ENCODE data around the gene ELL2.
A peak's percentile ranks its signal among the peaks of the same experiment; 100 is the strongest.

The ELL2 gene

GRCh38 chr5:95858661-95859595 lies 102.7 kb downstream of the ELL2 start:
- no peak overlapping the region for H3K9ac ChIP-seq
- H3K4me3 ChIP-seq (ENCODE audit: low read depth, low read length): no peak overlapping the region
- peak overlapping the region; percentile 37 for H3K4me2 ChIP-seq (ENCODE audit: low read length)
- H3K4me1 ChIP-seq: peaks cover 35% of the 10 kb centered on the region
- H3K9me3 ChIP-seq (ENCODE audit: control insufficient read depth, low read length): no peaks in the 10 kb centered on the region
- no peaks in the 10 kb centered on the region for H3K79me2 ChIP-seq
- H3K36me3 ChIP-seq (ENCODE audit: control insufficient read depth, insufficient read depth, low read length): no peaks in the 10 kb centered on the region
- H2AFZ ChIP-seq: peak overlapping the region; percentile 83
- peak; percentile 100 for TF ChIP-seq CTCF (IDR thresholded peaks at IDR 0.05)
- H3K27me3 ChIP-seq (ENCODE audit: control insufficient read depth, insufficient read depth, low read length): no peaks in the 10 kb centered on the region
- H3K27ac ChIP-seq: peak overlapping the region; percentile 43

DNA sequence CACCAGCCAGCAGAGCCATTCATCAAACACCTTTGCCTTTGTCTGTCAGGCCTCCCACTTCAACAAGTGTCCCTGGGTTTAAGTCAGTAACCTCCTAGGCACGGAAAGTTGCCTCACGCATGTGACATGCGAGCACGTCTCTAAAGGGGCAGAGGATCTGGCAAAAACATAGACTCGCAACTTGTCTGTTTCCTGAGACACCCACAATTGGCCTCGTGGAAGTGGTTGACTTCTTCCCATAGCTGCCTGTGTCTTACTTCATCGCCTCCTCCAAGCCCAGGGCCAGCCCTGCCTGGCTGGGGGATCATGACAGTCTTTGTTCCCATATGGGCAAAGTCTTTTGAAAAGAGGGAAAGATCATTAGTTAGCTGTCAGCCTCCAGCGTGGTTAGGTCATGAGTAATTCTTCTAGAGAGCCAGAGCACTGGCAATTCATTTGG lies 103.6 kb downstream of the ELL2 start:
- Histone ChIP-seq H3K4me1 (peaks cover 31% of the 10 kb centered on the region), H2AFZ (no peak overlapping the region), H3K9ac (no peak overlapping the region), H3K36me3 (ENCODE audit: control insufficient read depth, insufficient read depth, low read length) (no peaks in the 10 kb centered on the region), H3K79me2 (no peaks in the 10 kb centered on the region), H3K9me3 (ENCODE audit: control insufficient read depth, low read length) (no peaks in the 10 kb centered on the region), H3K4me2 (ENCODE audit: low read length) (no peak overlapping the region), H3K4me3 (ENCODE audit: low read depth, low read length) (no peak overlapping the region), H3K27ac (peak overlapping the region; percentile 43), H3K27me3 (ENCODE audit: control insufficient read depth, insufficient read depth, low read length) (no peaks in the 10 kb centered on the region)
- no peak for TF ChIP-seq CTCF (IDR thresholded peaks at IDR 0.05)

DNA sequence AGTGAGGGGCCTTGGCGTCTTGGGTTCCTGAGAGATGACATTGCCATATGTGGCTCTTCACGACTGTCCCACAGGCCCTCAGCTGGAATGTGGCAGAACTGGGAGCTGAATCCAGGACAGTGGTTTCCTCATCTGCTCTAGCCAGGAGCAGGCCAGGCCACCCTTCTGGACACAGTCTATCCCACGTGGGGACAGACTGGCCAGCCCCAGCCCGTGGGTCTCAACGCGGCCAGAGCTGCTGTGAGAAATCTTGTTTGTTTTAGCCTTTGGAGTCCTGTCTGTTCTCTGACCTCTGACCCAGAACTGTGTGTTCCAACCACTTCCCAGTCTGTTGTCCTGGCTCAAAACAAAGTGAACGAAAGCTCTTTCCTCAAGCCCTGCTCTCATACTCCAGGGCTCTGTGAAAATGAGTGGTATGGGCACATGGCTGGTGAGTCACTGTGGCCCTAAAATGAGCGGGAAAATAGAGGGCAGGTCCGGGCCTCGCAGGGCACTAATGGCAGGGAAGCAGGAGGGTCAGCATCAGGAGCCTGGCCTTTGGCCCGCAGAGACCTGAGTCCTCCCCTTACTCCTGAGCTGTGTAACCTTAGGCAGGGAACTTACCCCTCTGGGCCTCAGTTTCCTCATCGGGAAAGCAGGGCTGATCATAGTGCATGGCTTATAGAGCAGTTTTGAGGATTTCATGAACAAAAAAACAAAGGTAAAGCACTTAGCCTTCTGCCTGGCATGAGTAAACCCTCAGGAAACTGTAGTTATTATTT lies 104.3 kb downstream of the ELL2 start:
- Histone ChIP-seq H3K4me1 (peaks cover 24% of the 10 kb centered on the region), H3K9me3 (ENCODE audit: control insufficient read depth, low read length) (no peaks in the 10 kb centered on the region), H3K4me3 (ENCODE audit: low read depth, low read length) (no peak overlapping the region), H3K9ac (no peak overlapping the region), H3K27ac (peak overlapping the region; percentile 43), H3K36me3 (ENCODE audit: control insufficient read depth, insufficient read depth, low read length) (no peaks in the 10 kb centered on the region), H3K27me3 (ENCODE audit: control insufficient read depth, insufficient read depth, low read length) (no peaks in the 10 kb centered on the region), H2AFZ (no peak overlapping the region), H3K4me2 (ENCODE audit: low read length) (no peak overlapping the region), H3K79me2 (no peaks in the 10 kb centered on the region)
- no peak for TF ChIP-seq CTCF (IDR thresholded peaks at IDR 0.05)

- peaks cover 16% of the 10 kb centered on the region for H3K4me1 ChIP-seq
- no peak overlapping the region for H3K9ac ChIP-seq
Measured at GRCh38 chr5:95856501-95856981, 105.1 kb downstream of the ELL2 start.

More at GRCh38 chr5:95856501-95856981, 105.1 kb downstream of the ELL2 start:
- H3K27ac ChIP-seq: no peak overlapping the region
- no peak overlapping the region for H2AFZ ChIP-seq
- H3K27me3 ChIP-seq (ENCODE audit: control insufficient read depth, insufficient read depth, low read length): no peaks in the 10 kb centered on the region
- H3K79me2 ChIP-seq: no peaks in the 10 kb centered on the region
- no peaks in the 10 kb centered on the region for H3K9me3 ChIP-seq (ENCODE audit: control insufficient read depth, low read length)
- H3K4me3 ChIP-seq (ENCODE audit: low read depth, low read length): no peak overlapping the region
- no peak overlapping the region for H3K4me2 ChIP-seq (ENCODE audit: low read length)
- no peaks in the 10 kb centered on the region for H3K36me3 ChIP-seq (ENCODE audit: control insufficient read depth, insufficient read depth, low read length)
- TF ChIP-seq CTCF (IDR thresholded peaks at IDR 0.05): no peak

Data from parathyroid adenoma (tissue), 2 donors.